ENCODE results near the gene EEPD1.
"Not testable (repeated sequence)": the region's sequence is repeated elsewhere in the genome, so short reads cannot be mapped to it uniquely, and the experiment has no call there.

GRCh38 chr7:36119983-36120646 lies 32.9 kb upstream of the EEPD1 start:
- not testable (repeated sequence) for TF ChIP-seq CTCF (IDR thresholded peaks at IDR 0.05; ENCODE audit: insufficient read depth, low read depth, low read length); EZH2 (IDR thresholded peaks at IDR 0.05; ENCODE audit: insufficient read depth, low read length)

All from astrocyte (in vitro differentiated cells and primary cell).